T-helper 9 cell (primary cell): Measurements from ENCODE around the gene PARVA.

Source experiments
- DNase-seq: peaks from one replicate; pipeline ENCODE4 v3.0.0-alpha.2; 2020

The PARVA gene

DNA sequence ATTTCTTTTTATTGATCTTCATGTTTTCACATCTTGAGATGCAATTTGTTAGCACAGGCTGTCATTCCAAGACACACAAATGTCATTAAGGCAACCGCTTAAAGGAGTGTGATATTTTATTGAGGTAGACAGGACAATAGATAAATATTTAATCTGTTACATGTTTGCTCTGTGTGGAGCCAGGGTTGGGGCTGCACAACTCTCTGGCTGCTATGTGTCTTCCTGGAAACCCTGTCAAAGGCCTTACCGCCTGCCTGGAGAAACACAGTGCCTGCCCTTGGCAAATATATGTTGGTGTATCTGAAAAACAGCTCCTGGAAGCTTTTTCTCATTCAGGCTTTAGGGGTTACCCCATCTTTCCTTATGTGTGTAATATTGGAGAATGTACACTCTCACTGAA, 157.2 kb downstream of the PARVA start:
- DNase-seq: no peak

- DNase-seq: no peak
Measured at GRCh38 chr11:12535321-12535720, 157.9 kb downstream of the PARVA start.

GRCh38 chr11:12536566-12536965, 159.2 kb downstream of the PARVA start:
- no peak for DNase-seq

DNA sequence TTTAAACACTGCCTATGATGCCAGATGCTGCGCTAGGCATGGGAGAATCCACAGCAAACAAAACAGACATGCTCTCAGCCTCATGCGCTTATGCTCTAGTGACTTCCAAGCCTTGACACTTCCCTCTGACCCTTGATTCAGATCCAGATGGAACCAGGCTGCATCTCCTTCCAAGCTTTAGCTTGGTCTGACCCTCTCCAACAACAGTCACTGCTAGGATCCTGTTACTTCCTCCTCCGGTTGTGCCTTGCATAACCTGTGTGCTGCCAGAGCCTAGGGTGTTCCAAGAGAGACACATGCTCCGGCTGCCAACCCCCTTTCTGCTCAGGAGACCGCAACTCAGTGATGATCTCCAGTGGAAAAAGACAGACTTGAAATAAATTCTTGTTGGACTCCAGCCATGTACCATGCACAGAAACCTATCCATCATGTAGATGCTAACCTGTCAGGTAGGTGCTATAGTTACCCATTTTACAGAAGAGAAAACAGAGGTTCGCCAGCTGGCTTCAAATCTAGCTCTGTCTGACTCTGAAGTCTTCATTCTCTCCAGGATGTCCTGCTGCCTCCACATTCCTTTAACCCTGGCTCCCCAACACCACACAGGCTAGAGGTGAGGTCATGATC, 160.5 kb downstream of the PARVA start:
- DNase-seq: no peak

GRCh38 chr11:12538889-12539421, 161.6 kb downstream of the PARVA start:
- no peak for DNase-seq

- no peak for DNase-seq
Measured at GRCh38 chr11:12539572-12539971, 162.2 kb downstream of the PARVA start.

GRCh38 chr11:12540075-12540680, 162.8 kb downstream of the PARVA start:
- no peak for DNase-seq

GRCh38 chr11:12540913-12541582, 163.7 kb downstream of the PARVA start:
- DNase-seq: no peak

GRCh38 chr11:12541583-12542151, 164.3 kb downstream of the PARVA start:
- DNase-seq: no peak

- DNase-seq: no peak
Measured at GRCh38 chr11:12542186-12542935, 165.0 kb downstream of the PARVA start.

DNA sequence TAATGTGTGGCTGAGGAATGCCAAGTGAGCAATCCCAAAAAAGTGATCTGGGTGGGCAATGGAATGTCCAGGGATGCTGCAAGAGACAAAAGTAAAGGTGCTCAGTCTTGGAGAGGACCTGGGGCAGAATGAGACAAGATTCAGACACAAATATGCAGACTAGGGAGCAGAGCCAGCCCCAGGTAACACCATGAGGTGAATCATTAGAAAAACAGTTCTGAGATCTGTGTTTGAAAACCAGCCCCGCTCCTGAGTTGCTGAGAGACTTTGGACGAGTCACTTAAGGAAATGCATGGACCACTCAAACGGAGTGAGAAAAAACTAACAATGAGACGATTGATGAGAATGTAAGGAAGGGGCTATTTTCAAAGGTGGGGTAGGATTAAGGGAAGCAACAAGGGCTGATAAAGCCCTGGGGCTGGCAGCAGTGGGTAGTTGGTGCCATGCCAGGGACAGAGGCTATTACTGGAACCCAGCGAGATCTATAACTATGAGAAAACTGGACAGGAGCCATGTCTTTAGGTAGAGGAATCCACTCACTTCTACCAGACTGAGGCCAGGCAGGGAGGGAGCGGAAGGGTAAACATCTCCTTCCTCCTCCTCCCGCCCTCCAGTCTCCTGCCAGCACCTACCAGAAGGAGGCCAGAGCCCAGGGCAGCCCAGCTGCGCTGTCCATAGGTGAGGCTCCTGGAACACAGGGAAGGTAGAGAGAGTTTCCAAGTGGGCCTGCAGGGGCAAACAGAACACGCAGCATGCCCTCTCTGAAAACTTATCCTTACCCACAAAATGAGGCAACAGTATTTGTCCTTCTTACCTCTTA, 166.4 kb downstream of the PARVA start:
- no peak for DNase-seq

- DNase-seq: no peak
Measured at GRCh38 chr11:12544986-12545775, 167.8 kb downstream of the PARVA start.

GRCh38 chr11:12546122-12546521, 168.8 kb downstream of the PARVA start:
- DNase-seq: no peak

DNA sequence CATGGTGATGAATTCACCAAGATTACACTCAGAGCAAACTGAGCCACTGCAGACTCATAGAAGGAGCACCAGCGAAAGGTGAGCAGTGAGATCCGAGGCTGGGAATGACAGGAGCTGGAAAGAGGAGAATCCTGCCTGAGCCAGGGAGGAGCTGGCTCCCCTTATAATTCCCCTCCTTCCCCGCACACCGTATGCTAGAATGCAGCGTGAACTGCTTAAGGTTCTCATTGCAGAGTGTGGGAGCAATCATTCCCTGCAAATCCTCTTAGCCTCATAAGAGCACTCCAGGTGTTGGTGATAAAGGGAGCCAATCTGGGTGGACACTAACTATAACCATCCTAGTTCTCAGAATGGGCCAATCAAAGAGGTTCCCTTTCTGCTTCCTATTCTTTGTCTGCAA, 169.3 kb downstream of the PARVA start:
- DNase-seq: no peak

DNA sequence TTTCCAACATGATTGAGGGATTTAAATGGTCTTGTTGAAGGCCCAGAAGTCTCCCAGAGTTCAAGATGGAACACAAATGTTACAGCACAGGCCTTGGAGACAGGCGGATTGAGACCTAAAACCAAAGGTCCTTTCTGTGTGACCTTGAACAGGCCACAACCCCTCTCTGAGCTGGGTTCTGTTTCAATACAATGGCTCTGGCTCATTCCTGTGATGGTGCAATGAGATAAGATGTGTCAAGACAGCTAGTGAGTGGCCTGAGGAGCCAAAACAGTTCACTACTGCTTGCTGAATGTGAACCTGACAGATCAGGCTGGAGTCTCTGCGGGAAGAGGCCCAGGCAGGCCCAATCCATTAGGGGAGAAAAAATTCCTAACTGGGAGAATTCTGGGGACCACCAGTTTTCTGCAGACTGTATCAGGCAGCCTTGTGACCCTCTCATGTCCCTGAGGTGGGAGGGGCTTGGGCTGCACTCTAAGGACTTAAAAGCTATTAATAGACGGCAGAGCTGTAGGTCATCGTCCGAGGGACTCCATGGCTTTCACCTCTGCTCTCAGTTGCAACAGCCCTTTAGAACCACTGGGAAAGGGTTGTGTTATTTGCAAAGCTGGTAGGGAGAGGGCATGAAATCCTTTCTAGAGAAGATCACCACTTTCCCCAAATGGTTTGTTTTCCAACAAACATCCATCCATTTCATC, 170.7 kb downstream of the PARVA start:
- DNase-seq: no peak

DNA sequence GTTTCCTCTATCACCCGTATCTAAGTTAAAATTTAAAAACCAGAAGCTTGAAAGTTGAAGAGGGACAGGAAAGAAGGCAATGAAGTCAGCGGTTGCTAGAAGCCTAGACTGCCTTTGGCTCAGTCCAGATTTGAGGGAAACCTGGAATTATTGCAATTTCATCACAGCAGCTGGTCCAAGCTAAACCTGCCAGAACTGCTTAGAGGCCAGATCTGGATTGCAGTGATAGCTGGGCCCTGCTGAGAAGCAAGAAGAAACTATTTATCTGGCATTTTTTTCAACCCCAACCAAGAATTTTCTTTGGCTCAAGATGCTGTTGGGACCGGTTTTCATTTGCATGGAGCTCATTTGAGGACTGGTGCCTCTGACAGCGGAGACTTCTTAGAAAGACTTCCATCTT, 175.3 kb downstream of the PARVA start:
- DNase-seq: no peak

GRCh38 chr11:12554122-12554521, 176.8 kb downstream of the PARVA start:
- no peak for DNase-seq

DNA sequence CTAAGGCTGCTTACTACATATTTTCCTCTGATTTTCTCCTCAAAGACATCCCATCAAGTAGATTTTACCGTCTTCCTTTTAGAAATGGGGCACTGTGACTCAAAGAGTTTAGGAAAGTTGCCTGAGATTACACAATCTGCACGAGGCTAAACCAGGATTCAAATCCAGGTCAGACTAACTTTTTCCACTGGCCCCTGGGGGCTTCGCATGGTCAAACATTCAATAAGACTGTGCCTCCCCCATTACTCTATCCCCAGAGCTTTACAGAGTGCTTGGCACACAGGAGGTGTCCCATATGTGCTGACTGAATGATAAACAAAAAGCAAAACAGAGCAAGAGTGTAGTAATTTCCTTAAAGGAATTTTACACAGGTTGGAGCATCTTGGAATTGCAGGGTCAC, 178.8 kb downstream of the PARVA start:
- no peak for DNase-seq

DNA sequence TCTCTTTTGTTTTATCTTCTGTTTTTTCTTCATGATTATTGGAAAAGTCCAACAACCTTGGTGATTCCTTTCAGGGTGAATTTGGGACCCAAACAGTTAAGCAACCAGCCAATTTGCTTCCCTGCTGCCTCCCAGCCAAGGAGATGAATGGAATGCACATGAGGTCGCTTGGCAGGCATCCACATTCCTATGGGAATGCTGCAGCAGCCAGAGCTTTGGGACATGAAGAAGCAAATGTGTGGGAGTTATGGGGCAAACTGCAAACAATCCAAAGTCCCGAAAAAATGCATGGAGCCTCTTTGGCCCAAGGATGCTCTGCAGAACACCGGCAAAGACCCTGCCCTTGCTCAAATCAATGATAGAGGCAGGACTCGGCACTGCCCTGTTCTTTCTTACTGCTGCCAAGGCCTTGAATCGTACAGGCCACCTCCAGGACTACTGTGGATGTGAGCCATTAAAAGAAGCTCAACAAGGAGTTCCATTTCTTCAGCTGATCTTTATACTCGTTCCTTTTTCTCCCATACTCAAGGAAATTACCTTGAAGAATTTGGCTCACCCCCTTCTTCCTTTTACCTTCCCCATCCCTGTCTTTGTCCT, 179.5 kb downstream of the PARVA start:
- DNase-seq: no peak

GRCh38 chr11:12559011-12559410, 181.6 kb downstream of the PARVA start:
- no peak for DNase-seq
